Activated T-cell treated with anti-CD3 and anti-CD28 coated beads for 24 hours (primary cell): ENCODE measurements around the gene ASCL2.

Source experiments
- DNase-seq: peaks from one replicate; pipeline ENCODE4 v3.0.0-alpha.2; 2020; ENCODE audit warnings: low read depth

The ASCL2 gene

DNA sequence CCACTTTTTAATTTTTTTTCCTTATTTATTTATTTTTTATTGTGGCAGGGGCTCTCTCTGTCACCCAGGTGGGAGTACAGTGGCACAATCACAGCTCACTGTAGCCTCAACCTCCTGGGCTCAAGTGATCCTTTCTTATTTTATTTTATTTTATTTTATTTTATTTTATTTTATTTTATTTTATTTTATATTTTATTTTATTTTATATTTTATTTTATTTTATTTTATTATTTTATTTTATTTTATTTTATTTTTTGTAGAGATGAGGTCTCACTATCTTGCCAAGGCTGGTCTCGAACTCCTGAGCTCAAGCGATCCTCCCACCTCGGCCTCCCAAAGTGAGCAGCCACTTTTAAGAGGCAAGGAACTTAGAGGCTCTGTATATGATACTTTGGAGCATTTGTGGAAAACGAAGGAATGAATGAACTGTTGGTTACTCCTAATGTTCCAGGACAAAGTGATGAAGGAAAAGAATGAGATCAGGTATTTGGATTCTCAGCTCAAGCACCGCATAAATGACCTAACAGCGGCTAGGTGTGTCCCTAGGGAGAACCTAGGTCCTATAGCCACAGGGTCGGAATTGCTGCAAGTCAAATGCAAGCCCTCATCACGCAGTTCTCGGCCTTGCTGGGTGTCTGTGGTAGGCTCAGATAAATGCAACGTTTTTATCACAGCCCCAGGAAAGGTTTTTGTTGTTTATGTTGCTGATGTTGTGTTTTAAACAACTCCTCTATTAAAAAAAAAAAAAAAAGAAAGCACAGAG lies 36.5 kb downstream of the ASCL2 start:
- DNase-seq: no peak

DNA sequence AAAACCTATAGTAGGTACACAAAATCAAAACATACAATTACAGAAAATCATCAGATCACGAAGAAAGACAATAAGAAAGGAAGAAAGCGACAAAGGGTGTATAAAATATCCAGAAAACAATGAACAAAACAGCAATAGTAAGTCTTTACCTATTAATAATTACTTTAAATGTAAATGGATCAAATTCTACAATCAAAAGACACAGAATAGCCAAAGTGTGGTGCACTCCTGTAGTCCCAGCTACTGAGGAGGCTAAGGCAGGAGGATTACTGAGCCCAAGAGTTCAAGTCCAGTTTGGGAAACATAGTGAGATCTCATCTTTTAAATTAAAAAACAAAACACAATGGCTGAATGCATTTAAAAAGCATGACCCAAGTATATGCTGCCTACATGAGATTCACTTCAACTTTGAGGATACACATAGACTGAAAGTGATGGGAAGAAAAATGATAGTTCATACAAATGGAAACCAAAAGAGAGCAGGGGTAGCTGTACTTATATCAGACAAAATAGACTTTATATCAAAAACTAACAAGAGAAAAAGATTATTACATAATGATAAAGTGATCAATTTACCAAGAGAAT lies 40.6 kb downstream of the ASCL2 start:
- no peak for DNase-seq

DNA sequence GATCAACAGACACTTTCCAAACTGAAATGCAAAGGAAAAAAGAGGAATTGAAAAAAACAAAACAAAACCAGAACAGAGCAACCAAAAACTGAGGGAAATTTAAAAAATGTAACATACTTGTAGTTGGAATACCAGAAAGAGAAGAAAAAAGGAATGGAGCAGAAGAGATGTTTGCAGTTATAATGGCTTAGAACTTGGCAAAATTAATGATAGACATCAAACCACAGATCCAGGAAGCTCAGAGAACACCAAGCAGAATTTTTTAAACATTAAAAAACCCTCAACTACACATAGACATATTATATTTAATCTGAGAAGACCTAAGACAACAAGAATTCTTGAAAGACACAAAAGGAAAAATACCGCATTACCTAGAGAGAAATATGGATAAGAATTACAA lies 46.1 kb downstream of the ASCL2 start:
- DNase-seq: no peak

DNA sequence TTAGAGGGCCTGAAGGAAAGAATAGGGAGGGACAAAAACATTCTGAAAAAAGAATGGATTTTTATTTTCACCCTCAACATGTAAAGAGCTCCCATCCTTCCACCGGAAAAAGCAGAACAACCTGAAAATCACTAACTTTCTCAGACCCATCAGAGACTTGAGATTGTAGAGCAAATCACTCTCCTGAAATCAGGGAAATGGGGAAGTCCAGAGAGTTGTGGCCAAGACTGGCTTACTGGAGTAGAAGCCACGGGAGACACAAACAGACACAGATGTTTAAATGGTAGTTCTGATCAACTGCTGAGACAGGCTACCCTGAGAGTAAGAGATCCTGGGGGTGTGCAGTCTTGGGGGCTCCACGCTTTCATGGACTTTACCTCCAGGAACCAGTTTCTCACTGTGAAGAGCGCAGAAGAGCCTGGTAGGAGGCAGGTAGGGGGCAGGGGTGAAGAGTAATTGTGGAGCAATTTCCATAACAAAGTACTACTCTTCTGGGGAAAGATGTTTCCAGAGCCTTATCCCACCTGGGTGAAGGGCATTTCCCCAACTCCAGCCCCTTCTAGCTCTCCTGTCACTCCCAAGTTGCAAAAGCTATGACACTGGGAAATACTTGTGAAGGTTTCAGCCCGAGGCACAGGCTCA lies 47.1 kb downstream of the ASCL2 start:
- no peak for DNase-seq

DNA sequence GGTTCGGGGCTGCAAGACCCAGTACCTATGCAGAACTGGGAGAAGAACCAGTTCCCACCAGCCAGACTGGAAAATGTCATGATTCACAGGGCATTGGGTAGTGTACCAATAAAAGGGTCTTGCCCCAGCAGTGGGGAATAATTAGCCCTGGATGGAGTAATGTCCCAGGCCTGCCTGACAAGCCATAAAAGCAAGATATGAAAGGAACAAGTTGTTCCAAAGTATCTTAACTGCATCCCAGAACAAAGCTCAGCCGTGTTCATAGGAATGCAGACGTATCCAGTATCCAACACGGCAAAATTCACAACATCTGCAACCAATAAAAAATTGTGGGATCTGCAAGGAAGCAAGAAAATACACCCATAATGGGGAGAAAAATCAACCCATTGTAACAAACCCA lies 47.9 kb downstream of the ASCL2 start:
- DNase-seq: no peak

DNA sequence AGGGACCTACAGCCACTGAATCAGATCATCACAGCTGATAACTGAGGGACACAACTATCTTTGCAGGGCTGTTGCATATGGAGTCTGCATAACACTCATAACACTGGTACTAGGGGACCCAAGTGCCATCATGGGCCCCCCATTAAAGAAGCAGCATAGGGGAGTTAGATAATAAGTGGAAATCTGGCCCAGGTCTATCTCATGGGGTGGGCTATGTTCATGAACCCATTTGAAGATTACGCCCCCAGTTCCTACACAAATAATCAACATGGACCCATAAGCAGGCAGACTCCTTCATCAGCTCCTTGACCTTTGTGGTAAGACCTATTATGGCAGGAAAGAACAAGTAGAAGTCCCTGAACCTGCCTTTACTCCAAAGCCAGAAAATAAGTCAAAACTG lies 48.8 kb downstream of the ASCL2 start:
- no peak for DNase-seq

DNA sequence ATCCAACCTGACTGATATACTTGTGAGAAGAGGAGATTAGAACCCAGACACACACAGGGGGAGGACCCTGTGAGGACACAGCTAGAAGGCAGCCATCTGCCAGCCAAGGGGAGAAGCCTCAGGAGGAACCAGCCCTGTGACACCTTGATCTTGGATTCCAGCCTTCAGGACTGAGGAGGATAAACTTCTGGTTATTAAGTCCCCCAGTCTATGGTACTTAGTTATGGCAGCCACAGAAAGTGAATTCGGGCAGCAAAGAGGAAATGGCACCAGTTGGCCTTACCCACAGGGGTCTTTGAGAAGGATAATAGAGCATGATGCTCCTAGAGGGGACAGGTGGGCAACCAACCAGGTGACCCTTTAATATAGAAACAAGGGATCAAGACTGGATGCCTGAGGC lies 49.4 kb downstream of the ASCL2 start:
- no peak for DNase-seq

DNA sequence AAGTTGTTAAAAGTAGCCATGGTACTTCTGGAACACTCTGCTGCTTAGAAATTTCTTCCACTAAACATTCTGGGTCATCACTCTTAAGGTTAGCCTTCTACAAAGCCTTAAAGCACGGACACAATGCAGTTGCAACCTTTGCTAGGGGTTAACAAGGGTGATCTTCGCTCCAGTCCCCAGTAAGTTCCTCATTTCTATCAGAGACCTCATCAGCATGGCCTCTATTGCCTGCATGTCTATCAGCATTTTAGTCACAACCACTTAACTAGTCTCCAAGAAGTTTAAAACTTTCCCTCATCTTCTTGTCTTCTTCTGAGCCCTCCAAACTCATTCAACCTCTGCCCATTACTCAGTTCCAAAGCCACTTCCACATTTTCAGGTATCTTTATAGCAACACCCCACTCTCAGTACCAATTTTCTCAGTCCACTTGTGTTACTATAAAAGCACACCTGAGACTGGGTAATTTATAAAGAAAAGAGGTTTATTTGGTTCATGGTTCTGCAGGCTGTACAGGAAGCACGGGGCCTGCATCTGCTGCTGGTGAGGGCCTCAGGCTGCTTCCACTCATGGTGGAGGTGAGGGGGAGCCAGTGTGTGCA lies 50.1 kb downstream of the ASCL2 start:
- DNase-seq: no peak

DNA sequence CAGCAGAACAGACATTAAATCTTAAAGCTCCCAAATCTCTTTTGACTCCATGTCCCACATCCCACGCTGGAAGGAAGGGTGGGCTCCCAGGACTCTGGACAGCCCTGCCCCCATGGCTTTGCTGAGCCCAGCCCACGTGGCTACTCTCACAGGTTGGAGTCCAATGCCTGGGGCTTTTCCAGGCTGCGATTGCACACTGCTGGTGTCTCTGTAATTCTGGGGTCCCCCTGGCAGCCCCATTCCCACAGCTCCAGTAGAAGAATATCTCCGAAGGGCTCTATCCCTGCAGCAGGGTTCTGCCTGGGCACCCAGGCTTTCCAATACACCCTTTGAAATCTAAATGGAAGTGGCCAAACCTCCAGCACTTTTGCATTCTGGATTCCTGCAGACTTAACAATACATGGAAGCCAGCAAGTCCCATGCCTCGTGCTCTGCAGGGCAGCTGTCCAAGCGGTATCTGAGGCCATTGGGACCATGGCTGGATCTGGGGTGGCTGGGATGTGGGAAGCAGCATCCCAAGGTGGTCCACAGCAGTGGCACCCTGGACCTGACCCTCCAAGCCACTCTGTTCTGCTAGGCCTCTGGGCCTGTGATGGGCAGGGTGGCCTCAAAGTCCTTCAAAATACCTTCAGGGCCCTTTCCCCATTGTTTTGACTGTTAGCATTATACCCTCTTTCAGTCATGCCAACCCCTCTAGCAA lies 50.9 kb downstream of the ASCL2 start:
- DNase-seq: no peak
